GM23338 (cell line): ENCODE measurements around the gene EVI5L. TPM values are rescaled to one million over a fixed set of nuclear protein-coding genes. Genes with fewer than 3 reads are reported as not detected.

Source experiments
- ATAC-seq: fragments of 200-7000 bp; cut with Tn5 transposase; 3 replicates; pipeline ENCODE4 v1.9.1; 2020
- DNase-seq: peaks from one replicate; pipeline ENCODE4 v3.0.0-alpha.2; 2015; ENCODE audit warnings: low spot score
- H2AFZ ChIP-seq: fragments of 200-600 bp; sonication (generic); 2 replicates; pipeline ENCODE4 v1.8.0; 2016; ENCODE audit warnings: antibody characterized with exemption, mild to moderate bottlenecking, moderate library complexity
- H3F3A ChIP-seq: fragments of 200-600 bp; sonication (generic); replicated peaks from 2 replicates; pipeline ENCODE4 v1.8.0; 2017; ENCODE audit warnings: antibody characterized with exemption, mixed run types, low read depth
- H3K27ac ChIP-seq: fragments of 200-600 bp; sonication (generic); 2 replicates; pipeline ENCODE4 v1.6.1; 2016; ENCODE audit warnings: low read depth
- H3K27me3 ChIP-seq: fragments of 200-600 bp; sonication (generic); 2 replicates; pipeline ENCODE4 v1.8.0; 2016; ENCODE audit warnings: mild to moderate bottlenecking, mixed run types, moderate library complexity; ENCODE audit not compliant: insufficient read depth
- H3K36me3 ChIP-seq: fragments of 200-600 bp; sonication (generic); 2 replicates; pipeline ENCODE4 v1.8.0; 2016; ENCODE audit warnings: mild to moderate bottlenecking; ENCODE audit not compliant: insufficient read depth
- H3K4me1 ChIP-seq: fragments of 200-600 bp; sonication (generic); 2 replicates; pipeline ENCODE4 v1.8.0; 2016; ENCODE audit warnings: mild to moderate bottlenecking, moderate library complexity; ENCODE audit not compliant: insufficient read depth
- H3K4me2 ChIP-seq: fragments of 200-600 bp; sonication (generic); 2 replicates; pipeline ENCODE4 v1.7.1; 2017; ENCODE audit warnings: mixed run types
- H3K4me3 ChIP-seq: fragments of 200-600 bp; sonication (generic); 2 replicates; pipeline ENCODE4 v1.6.1; 2016; ENCODE audit warnings: mixed run types
- H3K79me2 ChIP-seq: fragments of 200-600 bp; sonication (generic); replicated peaks from 2 replicates; pipeline ENCODE4 v1.8.0; 2017; ENCODE audit warnings: mild to moderate bottlenecking; ENCODE audit not compliant: insufficient read depth
- H3K9me2 ChIP-seq: fragments of 200-600 bp; sonication (generic); 2 replicates; pipeline ENCODE4 v1.8.0; 2017; ENCODE audit not compliant: insufficient read depth
- H4K20me1 ChIP-seq: fragments of 200-600 bp; sonication (generic); replicated peaks from 2 replicates; pipeline ENCODE4 v1.8.0; 2017; ENCODE audit warnings: mild to moderate bottlenecking; ENCODE audit not compliant: insufficient read depth
- H3K27ac Mint-ChIP-seq: 2 replicates; pipeline ENCODE4 v1.8.0; 2020; ENCODE audit warnings: inconsistent platforms, mild to moderate bottlenecking, moderate library complexity, mixed read lengths
- H3K27me3 Mint-ChIP-seq: 3 replicates; pipeline ENCODE4 v1.8.0; 2022; ENCODE audit warnings: low read depth, mild to moderate bottlenecking, moderate library complexity, mixed read lengths, inconsistent platforms; ENCODE audit not compliant: insufficient read depth, poor library complexity
- H3K36me3 Mint-ChIP-seq: 3 replicates; pipeline ENCODE4 v1.8.0; 2021; ENCODE audit warnings: low read depth, mild to moderate bottlenecking, inconsistent platforms, moderate library complexity, mixed read lengths
- H3K4me1 Mint-ChIP-seq: 3 replicates; pipeline ENCODE4 v1.8.0; 2020; ENCODE audit warnings: mild to moderate bottlenecking, inconsistent platforms, mixed read lengths
- H3K4me3 Mint-ChIP-seq: 3 replicates; pipeline ENCODE4 v1.8.0; 2021; ENCODE audit warnings: moderate library complexity, mild to moderate bottlenecking, inconsistent platforms, mixed read lengths
- H3K9me3 Mint-ChIP-seq: 3 replicates; pipeline ENCODE4 v1.8.0; 2020; ENCODE audit warnings: moderate library complexity, mild to moderate bottlenecking, inconsistent platforms, mixed read lengths
- EZH2phosphoT487 ChIP-seq: fragments of 200-600 bp; sonication (generic); IDR thresholded peaks from one replicate; pipeline ENCODE4 v1.8.1; 2018; ENCODE audit warnings: antibody characterized with exemption; ENCODE audit not compliant: unreplicated experiment
- NANOG ChIP-seq: IDR thresholded peaks from 2 replicates; pipeline ENCODE4 v1.6.1; 2016; ENCODE audit warnings: antibody characterized with exemption, borderline replicate concordance
- POLR2AphosphoS5 ChIP-seq: IDR thresholded peaks from 2 replicates; pipeline ENCODE4 v1.6.1; 2016; ENCODE audit warnings: antibody characterized with exemption, low read depth
- ZNF114 ChIP-seq: fragments of 250-450 bp; sonication (Bioruptor Pico); IDR thresholded peaks from 2 replicates; pipeline ENCODE4 v1.5.0; 2020; ENCODE audit warnings: mild to moderate bottlenecking, moderate library complexity
- polyA plus RNA-seq: library from polyadenylated mRNA; unstranded; fragments of >200 nt; fragmentation: Nextera tagmentation; extraction: Ambion mirVana; gene quantifications from 2 replicates; pipeline ENCODE4 v1.2.1, GENCODE V29; 2016
- total RNA-seq: library from RNA; depleted of rRNA; stranded (reverse); fragments of >200 nt; shearing (Covaris generic); gene quantifications from 2 replicates; pipeline ENCODE4 v1.2.3, GENCODE V29; 2014
- TF ChIP-seq, protein P1 (sequence below): fragments of 250-450 bp; sonication (Bioruptor Pico); IDR thresholded peaks from 2 replicates; pipeline ENCODE4 v1.5.0; 2020; ENCODE audit warnings: mild to moderate bottlenecking, moderate library complexity

Gene EVI5L
- total and polyA plus RNA-seq, 2 experiments from 2014 or later = 4.5 to 16.2 TPM

DNA sequence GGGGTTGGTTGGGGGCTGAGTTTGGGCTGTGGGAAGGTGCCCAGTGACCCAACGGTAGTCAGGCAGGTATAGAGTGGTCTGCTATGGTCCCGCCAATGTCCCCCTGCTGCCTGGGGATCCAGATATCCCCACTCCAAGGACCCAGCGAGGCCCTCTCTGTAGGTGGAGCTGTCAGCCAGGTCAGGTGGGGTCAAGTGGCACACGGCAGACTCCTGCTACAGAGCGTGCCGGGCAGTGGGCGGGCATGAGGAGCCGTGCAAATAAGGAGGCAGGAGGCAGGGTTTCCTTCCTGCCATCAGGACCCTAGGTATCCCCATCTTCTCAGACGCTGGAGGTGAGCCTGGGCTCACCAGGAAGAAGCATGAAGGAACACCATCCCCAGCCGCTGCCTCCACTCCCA is 14.9 kb downstream of the EVI5L start (continued):
- TF ChIP-seq, protein P1, sequence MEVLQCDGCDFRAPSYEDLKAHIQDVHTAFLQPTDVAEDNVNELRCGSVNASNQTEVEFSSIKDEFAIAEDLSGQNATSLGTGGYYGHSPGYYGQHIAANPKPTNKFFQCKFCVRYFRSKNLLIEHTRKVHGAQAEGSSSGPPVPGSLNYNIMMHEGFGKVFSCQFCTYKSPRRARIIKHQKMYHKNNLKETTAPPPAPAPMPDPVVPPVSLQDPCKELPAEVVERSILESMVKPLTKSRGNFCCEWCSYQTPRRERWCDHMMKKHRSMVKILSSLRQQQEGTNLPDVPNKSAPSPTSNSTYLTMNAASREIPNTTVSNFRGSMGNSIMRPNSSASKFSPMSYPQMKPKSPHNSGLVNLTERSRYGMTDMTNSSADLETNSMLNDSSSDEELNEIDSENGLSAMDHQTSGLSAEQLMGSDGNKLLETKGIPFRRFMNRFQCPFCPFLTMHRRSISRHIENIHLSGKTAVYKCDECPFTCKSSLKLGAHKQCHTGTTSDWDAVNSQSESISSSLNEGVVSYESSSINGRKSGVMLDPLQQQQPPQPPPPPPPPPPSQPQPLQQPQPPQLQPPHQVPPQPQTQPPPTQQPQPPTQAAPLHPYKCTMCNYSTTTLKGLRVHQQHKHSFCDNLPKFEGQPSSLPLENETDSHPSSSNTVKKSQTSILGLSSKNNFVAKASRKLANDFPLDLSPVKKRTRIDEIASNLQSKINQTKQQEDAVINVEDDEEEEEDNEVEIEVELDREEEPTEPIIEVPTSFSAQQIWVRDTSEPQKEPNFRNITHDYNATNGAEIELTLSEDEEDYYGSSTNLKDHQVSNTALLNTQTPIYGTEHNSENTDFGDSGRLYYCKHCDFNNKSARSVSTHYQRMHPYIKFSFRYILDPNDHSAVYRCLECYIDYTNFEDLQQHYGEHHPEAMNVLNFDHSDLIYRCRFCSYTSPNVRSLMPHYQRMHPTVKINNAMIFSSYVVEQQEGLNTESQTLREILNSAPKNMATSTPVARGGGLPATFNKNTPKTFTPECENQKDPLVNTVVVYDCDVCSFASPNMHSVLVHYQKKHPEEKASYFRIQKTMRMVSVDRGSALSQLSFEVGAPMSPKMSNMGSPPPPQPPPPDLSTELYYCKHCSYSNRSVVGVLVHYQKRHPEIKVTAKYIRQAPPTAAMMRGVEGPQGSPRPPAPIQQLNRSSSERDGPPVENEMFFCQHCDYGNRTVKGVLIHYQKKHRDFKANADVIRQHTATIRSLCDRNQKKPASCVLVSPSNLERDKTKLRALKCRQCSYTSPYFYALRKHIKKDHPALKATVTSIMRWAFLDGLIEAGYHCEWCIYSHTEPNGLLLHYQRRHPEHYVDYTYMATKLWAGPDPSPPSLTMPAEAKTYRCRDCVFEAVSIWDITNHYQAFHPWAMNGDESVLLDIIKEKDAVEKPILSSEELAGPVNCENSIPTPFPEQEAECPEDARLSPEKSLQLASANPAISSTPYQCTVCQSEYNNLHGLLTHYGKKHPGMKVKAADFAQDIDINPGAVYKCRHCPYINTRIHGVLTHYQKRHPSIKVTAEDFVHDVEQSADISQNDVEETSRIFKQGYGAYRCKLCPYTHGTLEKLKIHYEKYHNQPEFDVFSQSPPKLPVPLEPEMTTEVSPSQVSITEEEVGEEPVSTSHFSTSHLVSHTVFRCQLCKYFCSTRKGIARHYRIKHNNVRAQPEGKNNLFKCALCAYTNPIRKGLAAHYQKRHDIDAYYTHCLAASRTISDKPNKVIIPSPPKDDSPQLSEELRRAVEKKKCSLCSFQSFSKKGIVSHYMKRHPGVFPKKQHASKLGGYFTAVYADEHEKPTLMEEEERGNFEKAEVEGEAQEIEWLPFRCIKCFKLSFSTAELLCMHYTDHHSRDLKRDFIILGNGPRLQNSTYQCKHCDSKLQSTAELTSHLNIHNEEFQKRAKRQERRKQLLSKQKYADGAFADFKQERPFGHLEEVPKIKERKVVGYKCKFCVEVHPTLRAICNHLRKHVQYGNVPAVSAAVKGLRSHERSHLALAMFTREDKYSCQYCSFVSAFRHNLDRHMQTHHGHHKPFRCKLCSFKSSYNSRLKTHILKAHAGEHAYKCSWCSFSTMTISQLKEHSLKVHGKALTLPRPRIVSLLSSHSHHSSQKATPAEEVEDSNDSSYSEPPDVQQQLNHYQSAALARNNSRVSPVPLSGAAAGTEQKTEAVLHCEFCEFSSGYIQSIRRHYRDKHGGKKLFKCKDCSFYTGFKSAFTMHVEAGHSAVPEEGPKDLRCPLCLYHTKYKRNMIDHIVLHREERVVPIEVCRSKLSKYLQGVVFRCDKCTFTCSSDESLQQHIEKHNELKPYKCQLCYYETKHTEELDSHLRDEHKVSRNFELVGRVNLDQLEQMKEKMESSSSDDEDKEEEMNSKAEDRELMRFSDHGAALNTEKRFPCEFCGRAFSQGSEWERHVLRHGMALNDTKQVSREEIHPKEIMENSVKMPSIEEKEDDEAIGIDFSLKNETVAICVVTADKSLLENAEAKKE (CRISPR knock-in tag) = no peak
- TF ChIP-seq EZH2phosphoT487 (no peak), POLR2AphosphoS5 (no peak), ZNF114 (CRISPR knock-in tag) (no peak)

GRCh38 chr19:7845390-7846154 is 15.6 kb downstream of the EVI5L start:
- Histone ChIP-seq H3K79me2 (no peaks in the 10 kb centered on the region), H3K27ac (no peak overlapping the region), H3K9me2 (no peaks in the 10 kb centered on the region), H2AFZ (no peak overlapping the region), H3K4me3 (no peak overlapping the region), H3K4me1 (no peaks in the 10 kb centered on the region), H3K4me2 (no peak overlapping the region), H3F3A (peaks cover 18% of the 10 kb centered on the region), H3K27me3 (no peaks in the 10 kb centered on the region), H4K20me1 (no peaks in the 10 kb centered on the region), H3K36me3 (no peaks in the 10 kb centered on the region)
- Mint-ChIP-seq H3K36me3 (no peaks in the 10 kb centered on the region; the same call in 2 of the 3 replicates), H3K27ac (no peak overlapping the region), H3K4me3 (no peak overlapping the region), H3K4me1 (no peaks in the 10 kb centered on the region), H3K9me3 (peaks cover 6% of the 10 kb centered on the region; the same call in 2 of the 3 replicates), H3K27me3 (peaks cover 12% of the 10 kb centered on the region)
- DNase-seq (no peak), ATAC-seq (no peak)
- TF ChIP-seq, protein P1 (CRISPR knock-in tag) = no peak
- TF ChIP-seq NANOG = no peak
- no peak for TF ChIP-seq ZNF114 (CRISPR knock-in tag)
